ENCODE measurements around the gene POMC. TPM values are rescaled to one million over a fixed set of nuclear protein-coding genes. Genes with fewer than 3 reads are reported as not detected.
"Not testable (repeated sequence)": the region's sequence is repeated elsewhere in the genome, so short reads cannot be mapped to it uniquely, and the experiment has no call there.

Gene POMC
- 1 to 10 TPM in 1 of 3 donors, under 1 TPM in 2; 0.29 to 1.8 (median 0.31) TPM for total RNA-seq
- long read RNA-seq, donor 1, partial matches to known transcripts, result 0 of 3 reads
- long read RNA-seq, donor 1, other reads (novel, unspliced or antisense), result 3 of 3 reads
- long read RNA-seq, donor 2, partial matches to known transcripts, result 1 of 1 reads
- long read RNA-seq, donor 2, other reads (novel, unspliced or antisense), result 0 of 1 reads

GRCh38 chr2:25168256-25169072 is at the start of gene POMC:
TSS of gene POMC (minus strand) at chr2:25168580. CDS start at chr2:25164772, 3,808 bp downstream.
- Histone ChIP-seq H3K4me3 (no peak within 1 kb of the TSS), H3K9me3 (no peaks in the 10 kb centered on the region), H3K4me1 (ENCODE audit: low read depth) (peaks cover 9% of the 10 kb centered on the region), H3K36me3 (ENCODE audit: low read depth) (no peaks in the 10 kb centered on the region)
- no peak for TF ChIP-seq CTCF (IDR thresholded peaks at IDR 0.05)
- ATAC-seq (peak; percentile 49), DNase-seq (peak in 1 of 3 donors; percentile 31)
- intact Hi-C loops (cut with DNase I, micrococcal nuclease), result no loop called here

- H3K9me3 ChIP-seq, result no peaks in the 10 kb centered on the region
- H3K4me1 ChIP-seq (ENCODE audit: low read depth), result peaks cover 5% of the 10 kb centered on the region
- H3K36me3 ChIP-seq (ENCODE audit: low read depth), result no peaks in the 10 kb centered on the region
- no peak overlapping the region for H3K4me3 ChIP-seq
- ATAC-seq (no peak), DNase-seq (peak in 1 of 3 donors; percentile 8)
- intact Hi-C loops (cut with DNase I, micrococcal nuclease), result no loop called here
- TF ChIP-seq CTCF (IDR thresholded peaks at IDR 0.05), result no peak
These were observed 49.7 kb upstream of the POMC start for GRCh38 chr2:25218100-25218499.

- TF ChIP-seq CTCF (IDR thresholded peaks at IDR 0.05), result no peak
- intact Hi-C loops (cut with DNase I, micrococcal nuclease), result no loop called here
- ATAC-seq, result peak; percentile 94
These were observed 47.7 kb upstream of the POMC start for GRCh38 chr2:25215948-25216679.

GRCh38 chr2:25215232-25215631 is 46.9 kb upstream of the POMC start:
- TF ChIP-seq CTCF (IDR thresholded peaks at IDR 0.05), result no peak
- Histone ChIP-seq H3K36me3 (ENCODE audit: low read depth) (no peaks in the 10 kb centered on the region), H3K4me1 (ENCODE audit: low read depth) (peaks cover 5% of the 10 kb centered on the region), H3K4me3 (no peak overlapping the region), H3K9me3 (no peaks in the 10 kb centered on the region)
- no peak for ATAC-seq
- DNase-seq, result no peak
- intact Hi-C loops (cut with DNase I, micrococcal nuclease), result no loop called here

More at GRCh38 chr2:25215948-25216679, 47.7 kb upstream of the POMC start:
- Histone ChIP-seq H3K4me1 (ENCODE audit: low read depth) (peaks cover 5% of the 10 kb centered on the region), H3K36me3 (ENCODE audit: low read depth) (no peaks in the 10 kb centered on the region), H3K4me3 (no peak overlapping the region), H3K9me3 (no peaks in the 10 kb centered on the region)
- peak; percentile 80 to 91 (median 87) for DNase-seq

GRCh38 chr2:25213229-25213628 is 44.8 kb upstream of the POMC start:
- no peak overlapping the region for H3K4me3 ChIP-seq
- no peaks in the 10 kb centered on the region for H3K9me3 ChIP-seq
- intact Hi-C loops (cut with DNase I, micrococcal nuclease), result no loop called here
- ATAC-seq (no peak), DNase-seq (no peak)
- peaks cover 5% of the 10 kb centered on the region for H3K4me1 ChIP-seq (ENCODE audit: low read depth)
- no peaks in the 10 kb centered on the region for H3K36me3 ChIP-seq (ENCODE audit: low read depth)
- no peak for TF ChIP-seq CTCF (IDR thresholded peaks at IDR 0.05)

GRCh38 chr2:25210923-25211322 is 42.5 kb upstream of the POMC start:
- intact Hi-C loops (cut with DNase I, micrococcal nuclease); DNase-seq; H3K4me3 ChIP-seq; H3K4me1 ChIP-seq (ENCODE audit: low read depth); H3K36me3 ChIP-seq (ENCODE audit: low read depth); ATAC-seq; H3K9me3 ChIP-seq: not testable (repeated sequence)
